HG03039 (cell line): ENCODE results near the gene MEST.
"Not testable (repeated sequence)": the region's sequence is repeated elsewhere in the genome, so short reads cannot be mapped to it uniquely, and the experiment has no call there.

Experiments used
- ATAC-seq: cut with Tn5 transposase; IDR thresholded peaks from one replicate; pipeline ENCODE4 v1.9.1; 2021; ENCODE audit warnings: mild to moderate bottlenecking, moderate library complexity; ENCODE audit not compliant: unreplicated experiment

Gene MEST

GRCh38 chr7:130521258-130521951, 29.5 kb downstream of the MEST start:
- ATAC-seq, result no peak

- not testable (repeated sequence) for ATAC-seq
These were observed 31.7 kb downstream of the MEST start for GRCh38 chr7:130523519-130524125.

GRCh38 chr7:130524628-130525027, 32.7 kb downstream of the MEST start:
- no peak for ATAC-seq

- ATAC-seq, result not testable (repeated sequence)
These were observed 36.0 kb downstream of the MEST start for GRCh38 chr7:130527752-130528355.

- no peak for ATAC-seq
These were observed 37.5 kb downstream of the MEST start for GRCh38 chr7:130529417-130529816.

GRCh38 chr7:130537894-130538293, 46.0 kb downstream of the MEST start:
- not testable (repeated sequence) for ATAC-seq

GRCh38 chr7:130541287-130541686, 49.4 kb downstream of the MEST start:
- ATAC-seq, result not testable (repeated sequence)

GRCh38 chr7:130542297-130542696, 50.4 kb downstream of the MEST start:
- ATAC-seq, result not testable (repeated sequence)

GRCh38 chr7:130543487-130544010, 51.7 kb downstream of the MEST start:
- ATAC-seq, result no peak

GRCh38 chr7:130544356-130544755, 52.5 kb downstream of the MEST start:
- ATAC-seq, result no peak

- ATAC-seq, result no peak
These were observed 61.6 kb downstream of the MEST start for GRCh38 chr7:130553398-130554029.

- ATAC-seq, result no peak
These were observed 62.6 kb downstream of the MEST start for GRCh38 chr7:130554481-130554880.
